PC-3 (cell line): ENCODE measurements around the gene VWC2L. TPM values are rescaled to one million over a fixed set of nuclear protein-coding genes. Genes with fewer than 3 reads are reported as not detected.

Experiments
- ATAC-seq: fragments of 200-7000 bp; cut with Tn5 transposase; 2 replicates; pipeline ENCODE4 v1.9.1; 2020; ENCODE audit warnings: mild to moderate bottlenecking, moderate library complexity
- BruUV-seq: library from RNA; stranded (reverse); fragments of 400-500 nt; replicated peaks from 2 replicates; lab custom pipeline; 2021; lab: Mats Ljungman, UMichigan
- CTCF ChIA-PET: fragments of 300-600 bp; sonication (Branson Sonifier 250); formaldehyde crosslinking; loops from one replicate; lab custom pipeline; 2022; ENCODE audit warnings: antibody characterized with exemption; lab: Charles Lee
- POLR2A ChIA-PET: fragments of 300-600 bp; sonication (Branson Sonifier 250); formaldehyde crosslinking; loops from one replicate; lab custom pipeline; 2022; ENCODE audit warnings: antibody characterized with exemption; ENCODE audit not compliant: unreplicated experiment; lab: Charles Lee
- DNase-seq: peaks from one replicate; pipeline ENCODE4 v3.0.0-alpha.2; 2015
- H2AFZ ChIP-seq: fragments of 300-600 bp; sonication (generic); 2 replicates; pipeline ENCODE4 v1.6.0; 2016; ENCODE audit warnings: antibody characterized with exemption, low read length
- H3F3A ChIP-seq: fragments of 300-600 bp; sonication (generic); one replicate; pipeline ENCODE4 v1.6.0; 2017; ENCODE audit warnings: antibody characterized with exemption, low read length, control low read depth, mild to moderate bottlenecking; ENCODE audit not compliant: unreplicated experiment
- H3K27ac ChIP-seq: fragments of 300-600 bp; sonication (generic); 2 replicates; pipeline ENCODE4 v1.5.1; 2016; ENCODE audit warnings: mild to moderate bottlenecking, low read length
- H3K27me3 ChIP-seq: fragments of 300-600 bp; sonication (generic); 2 replicates; pipeline ENCODE4 v1.6.1; 2016; ENCODE audit warnings: low read length, mixed read lengths
- H3K36me3 ChIP-seq: fragments of 300-600 bp; sonication (generic); 2 replicates; pipeline ENCODE4 v1.6.1; 2016; ENCODE audit warnings: low read depth, mixed run types, low read length, mixed read lengths
- H3K4me1 ChIP-seq: fragments of 300-600 bp; sonication (generic); 2 replicates; pipeline ENCODE4 v1.5.1; 2016; ENCODE audit warnings: low read length; ENCODE audit not compliant: insufficient read depth
- H3K4me2 ChIP-seq: fragments of 300-600 bp; sonication (generic); 2 replicates; pipeline ENCODE4 v1.6.0; 2016; ENCODE audit warnings: low read length
- H3K4me3 ChIP-seq: fragments of 300-600 bp; sonication (generic); 2 replicates; pipeline ENCODE4 v1.5.1; 2016; ENCODE audit warnings: mild to moderate bottlenecking, low read length, mixed read lengths
- H3K79me2 ChIP-seq: fragments of 300-600 bp; sonication (generic); 2 replicates; pipeline ENCODE4 v1.6.1; 2017; ENCODE audit warnings: low read length, mixed read lengths
- H3K9ac ChIP-seq: fragments of 300-600 bp; sonication (generic); 2 replicates; pipeline ENCODE4 v1.6.0; 2016; ENCODE audit warnings: mild to moderate bottlenecking, low read length
- H3K9me2 ChIP-seq: fragments of 300-600 bp; sonication (generic); replicated peaks from 2 replicates; pipeline ENCODE4 v1.6.1; 2016; ENCODE audit warnings: mixed run types, low read length, mixed read lengths
- H3K9me3 ChIP-seq: fragments of 300-600 bp; sonication (generic); 2 replicates; pipeline ENCODE4 v1.6.1; 2016; ENCODE audit warnings: low read length, mixed read lengths
- H4K20me1 ChIP-seq: fragments of 300-600 bp; sonication (generic); 2 replicates; pipeline ENCODE4 v1.6.1; 2016; ENCODE audit warnings: low read length, mixed read lengths
- EZH2 ChIP-seq: fragments of 300-600 bp; sonication (generic); IDR thresholded peaks from one replicate; pipeline ENCODE4 v1.6.1; 2017; ENCODE audit warnings: antibody characterized with exemption, mild to moderate bottlenecking, low read length; ENCODE audit not compliant: unreplicated experiment
- EZH2phosphoT487 ChIP-seq: fragments of 300-600 bp; sonication (generic); IDR thresholded peaks from 2 replicates; pipeline ENCODE4 v1.6.1; 2018; ENCODE audit warnings: mild to moderate bottlenecking, antibody characterized with exemption, low read length, borderline replicate concordance
- intact Hi-C: fragments of 100-400 bp; cut with micrococcal nuclease; formaldehyde crosslinking; loops from 2 replicates; pipeline ENCODE4 v1.9.0; 2023
- total RNA-seq: library from RNA; depleted of rRNA; stranded (reverse); fragments of >200 nt; gene quantifications from 2 replicates; pipeline ENCODE4 v1.2.3, GENCODE V29; 2014
- TF ChIP-seq, protein P1 (sequence below): fragments of 300-600 bp; sonication (generic); conservative IDR thresholded peaks from 2 replicates; pipeline ENCODE4 v1.5.1; 2017; ENCODE audit warnings: antibody characterized with exemption, low read depth, mild to moderate bottlenecking, low read length

VWC2L gene
- total RNA-seq, 1 experiment from 2014 or later = not detected

DNA sequence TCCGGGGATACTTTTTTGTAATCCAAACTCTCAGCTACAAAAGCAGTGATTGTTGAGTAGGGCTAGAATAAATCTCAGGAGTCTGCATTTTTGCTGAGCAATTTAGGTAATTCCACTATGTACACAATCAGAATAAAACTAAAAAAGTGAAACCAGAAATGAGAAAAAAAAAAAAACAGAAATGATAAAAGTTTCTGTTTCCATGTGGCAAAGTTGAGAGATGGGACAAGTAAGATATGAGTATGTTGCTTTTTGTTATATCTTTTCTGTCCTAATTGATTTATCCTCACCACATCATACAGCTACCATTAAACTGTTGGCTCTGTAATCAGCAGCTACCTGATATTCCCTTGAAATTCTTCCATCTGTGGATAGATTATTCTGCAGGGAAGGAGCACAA, 92.7 kb downstream of the VWC2L start:
- CTCF ChIA-PET = interaction anchor here (0.7 kb wide), 1 partner anchor 1373 kb away, joined by 4 read pairs; no protein-coding TSS in a partner anchor
- H3K9me2 ChIP-seq = no peaks in the 10 kb centered on the region
- H3K4me2 ChIP-seq = no peak overlapping the region
- POLR2A ChIA-PET = interaction anchor here (0.7 kb wide), 1 partner anchor 33 kb away, joined by 6 read pairs; no protein-coding TSS in a partner anchor
- no peaks in the 10 kb centered on the region for H3K4me1 ChIP-seq
- H3K27me3 ChIP-seq = no peaks in the 10 kb centered on the region
- ATAC-seq = no peak
- TF ChIP-seq EZH2 (no peak), EZH2phosphoT487 (no peak)
- TF ChIP-seq, protein P1, sequence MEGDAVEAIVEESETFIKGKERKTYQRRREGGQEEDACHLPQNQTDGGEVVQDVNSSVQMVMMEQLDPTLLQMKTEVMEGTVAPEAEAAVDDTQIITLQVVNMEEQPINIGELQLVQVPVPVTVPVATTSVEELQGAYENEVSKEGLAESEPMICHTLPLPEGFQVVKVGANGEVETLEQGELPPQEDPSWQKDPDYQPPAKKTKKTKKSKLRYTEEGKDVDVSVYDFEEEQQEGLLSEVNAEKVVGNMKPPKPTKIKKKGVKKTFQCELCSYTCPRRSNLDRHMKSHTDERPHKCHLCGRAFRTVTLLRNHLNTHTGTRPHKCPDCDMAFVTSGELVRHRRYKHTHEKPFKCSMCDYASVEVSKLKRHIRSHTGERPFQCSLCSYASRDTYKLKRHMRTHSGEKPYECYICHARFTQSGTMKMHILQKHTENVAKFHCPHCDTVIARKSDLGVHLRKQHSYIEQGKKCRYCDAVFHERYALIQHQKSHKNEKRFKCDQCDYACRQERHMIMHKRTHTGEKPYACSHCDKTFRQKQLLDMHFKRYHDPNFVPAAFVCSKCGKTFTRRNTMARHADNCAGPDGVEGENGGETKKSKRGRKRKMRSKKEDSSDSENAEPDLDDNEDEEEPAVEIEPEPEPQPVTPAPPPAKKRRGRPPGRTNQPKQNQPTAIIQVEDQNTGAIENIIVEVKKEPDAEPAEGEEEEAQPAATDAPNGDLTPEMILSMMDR = no peak
- H2AFZ ChIP-seq = no peak overlapping the region
- H3K79me2 ChIP-seq = no peaks in the 10 kb centered on the region
- BruUV-seq = no TSS peak
- no peaks in the 10 kb centered on the region for H3K9me3 ChIP-seq
- H3K4me3 ChIP-seq = no peak overlapping the region
- intact Hi-C loops = no loop called here
- no peak for DNase-seq
- no peaks in the 10 kb centered on the region for H3F3A ChIP-seq
- H3K9ac ChIP-seq = no peak overlapping the region
- no peaks in the 10 kb centered on the region for H4K20me1 ChIP-seq
- no peak overlapping the region for H3K27ac ChIP-seq
- H3K36me3 ChIP-seq = no peaks in the 10 kb centered on the region

DNA sequence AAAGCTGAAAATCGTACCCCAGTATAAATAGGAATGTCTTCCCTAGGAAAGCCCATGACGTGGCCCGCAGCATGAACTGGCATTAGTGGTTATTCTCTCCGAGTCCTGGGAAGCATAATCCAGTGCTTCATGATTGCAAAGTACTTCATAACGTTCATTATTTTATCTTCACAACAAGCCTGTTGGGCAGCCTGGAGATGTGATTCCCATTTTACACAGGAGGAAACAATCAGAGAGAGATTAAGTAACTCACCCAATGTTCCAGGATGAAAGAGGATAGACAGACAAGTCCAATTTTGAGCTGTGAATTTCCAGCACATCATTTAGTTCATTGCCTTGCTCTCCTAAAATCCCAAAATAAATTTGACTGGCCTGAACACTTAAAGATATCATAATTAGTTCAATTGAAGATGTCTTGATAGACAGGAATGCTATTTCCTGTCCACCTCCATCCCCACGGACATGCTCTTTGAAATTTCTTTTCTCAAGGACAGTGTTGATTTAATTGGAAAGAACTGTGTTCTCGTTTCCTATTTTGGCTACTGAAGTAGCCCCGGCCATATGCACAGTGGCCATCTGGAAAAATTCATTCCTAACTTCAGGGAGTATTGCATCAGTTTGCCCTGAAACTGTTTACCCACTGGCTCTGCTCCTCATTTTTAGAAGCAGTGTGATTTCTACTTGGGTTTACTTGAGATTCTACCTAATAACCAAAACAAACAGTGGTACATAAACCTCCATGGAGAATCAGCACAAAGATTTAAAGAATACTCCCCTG, 93.9 kb downstream of the VWC2L start:
- CTCF ChIA-PET = no interaction called here

More for the DNA sequence above, 93.9 kb downstream of the VWC2L start:
- Histone ChIP-seq H3K4me2 (no peak overlapping the region), H3K9me3 (no peaks in the 10 kb centered on the region), H3K36me3 (no peaks in the 10 kb centered on the region), H3K9me2 (no peaks in the 10 kb centered on the region), H3F3A (no peaks in the 10 kb centered on the region), H4K20me1 (no peaks in the 10 kb centered on the region), H2AFZ (no peak overlapping the region), H3K27me3 (no peaks in the 10 kb centered on the region), H3K4me1 (no peaks in the 10 kb centered on the region), H3K79me2 (no peaks in the 10 kb centered on the region), H3K9ac (no peak overlapping the region), H3K27ac (no peak overlapping the region), H3K4me3 (no peak overlapping the region)
- POLR2A ChIA-PET = no interaction called here
- no TSS peak for BruUV-seq
- TF ChIP-seq EZH2phosphoT487 (no peak), EZH2 (no peak)
- TF ChIP-seq, protein P1 = no peak
- no peak for ATAC-seq
- no peak for DNase-seq
- intact Hi-C loops = no loop called here
